NCI-H187 treated with DMSO at 0.1 percent for 48 hours (cell line): ENCODE results near the gene ZSWIM4.
"Not testable (repeated sequence)": the region's sequence is repeated elsewhere in the genome, so short reads cannot be mapped to it uniquely, and the experiment has no call there.

Experiments
- DNase-seq: peaks from one replicate; lab custom pipeline; 2025; lab: John Stamatoyannopoulos, UW

Gene ZSWIM4

DNA sequence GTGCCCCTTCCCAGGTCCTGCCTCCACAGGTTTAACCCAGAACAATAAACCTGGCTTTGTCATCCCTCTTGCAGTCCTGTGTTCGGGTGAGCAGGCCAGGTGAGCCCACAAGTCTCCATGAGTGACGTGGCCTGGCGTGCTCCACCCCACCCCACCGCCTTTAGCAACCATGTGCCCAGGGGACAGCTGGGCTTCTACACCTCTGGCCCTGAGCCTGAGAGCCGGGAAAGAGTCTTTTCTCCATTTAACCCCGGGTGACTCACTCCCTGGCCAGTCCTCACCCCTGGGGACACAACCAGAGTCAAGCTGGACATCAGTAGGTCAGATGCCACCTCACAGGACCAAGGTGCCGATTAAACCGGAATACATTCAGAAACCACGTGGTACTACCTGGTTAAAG lies 16.8 kb upstream of the ZSWIM4 start:
- DNase-seq: no peak

- DNase-seq: no peak
Observed at GRCh38 chr19:13778847-13779246, 16.4 kb upstream of the ZSWIM4 start.

- DNase-seq: not testable (repeated sequence)
Observed at GRCh38 chr19:13779794-13780193, 15.4 kb upstream of the ZSWIM4 start.

GRCh38 chr19:13781547-13781946 lies 13.7 kb upstream of the ZSWIM4 start:
- DNase-seq: no peak

DNA sequence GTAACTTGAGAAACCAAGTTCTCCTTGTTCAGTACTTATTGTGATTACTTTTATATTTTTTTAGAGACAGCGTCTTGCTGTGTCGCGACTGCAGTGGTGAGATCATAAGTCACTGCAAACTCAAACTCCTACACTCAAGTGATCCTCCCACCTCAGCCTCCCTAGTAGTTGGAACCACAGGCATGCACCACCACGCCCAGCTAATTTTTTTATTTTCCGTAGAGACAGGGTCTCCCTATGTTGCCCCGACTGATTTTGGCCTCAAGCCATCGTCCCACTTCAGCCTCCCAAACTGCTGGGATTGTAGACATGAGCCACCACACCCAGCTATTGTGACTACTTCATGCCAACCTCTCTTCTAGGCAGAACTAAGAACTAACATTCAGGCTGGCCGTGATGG lies 12.7 kb upstream of the ZSWIM4 start:
- no peak for DNase-seq

DNA sequence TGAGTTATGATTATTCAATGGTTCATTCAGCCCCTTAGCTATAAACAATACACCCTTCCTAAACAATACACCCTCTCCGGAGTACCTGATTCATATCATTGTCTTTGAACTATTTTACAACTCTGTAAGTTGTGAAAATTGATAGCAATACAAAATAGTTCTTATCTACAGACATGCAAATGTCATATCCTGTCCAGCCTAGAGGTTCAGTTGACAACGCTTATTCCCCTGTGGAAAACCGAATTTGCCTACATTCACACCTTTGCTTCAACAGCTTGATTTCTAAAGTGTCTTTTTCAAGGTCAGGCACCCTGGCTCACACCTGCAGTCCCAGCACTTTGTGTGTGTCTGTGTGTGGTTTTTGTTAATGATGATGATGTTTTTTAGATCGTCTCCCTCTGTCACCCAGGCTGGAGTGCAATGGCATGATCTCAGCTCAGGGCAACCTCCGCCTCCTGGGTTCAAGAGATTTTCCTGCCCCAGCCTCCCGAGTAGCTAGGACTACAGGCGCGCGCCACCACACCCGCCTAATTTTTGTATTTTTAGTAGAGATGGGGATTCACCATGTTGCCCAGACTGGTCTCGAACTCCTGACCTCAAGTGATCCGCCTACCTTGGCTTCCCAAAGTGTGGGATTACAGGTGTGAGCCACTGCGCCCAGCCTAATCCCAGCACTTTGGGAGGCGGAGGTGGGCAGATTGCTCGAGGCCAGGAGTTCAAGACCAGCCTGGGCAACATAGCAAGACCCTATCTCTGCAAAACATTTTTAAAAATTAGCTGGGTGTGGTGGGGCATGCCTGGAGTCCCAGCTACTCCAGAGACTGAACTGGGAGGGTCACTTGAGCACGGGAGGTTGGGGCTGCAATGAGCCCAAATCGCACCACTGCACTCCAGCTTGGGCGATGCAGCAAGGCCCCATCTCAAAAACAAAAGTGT lies 11.4 kb upstream of the ZSWIM4 start:
- no peak for DNase-seq

DNA sequence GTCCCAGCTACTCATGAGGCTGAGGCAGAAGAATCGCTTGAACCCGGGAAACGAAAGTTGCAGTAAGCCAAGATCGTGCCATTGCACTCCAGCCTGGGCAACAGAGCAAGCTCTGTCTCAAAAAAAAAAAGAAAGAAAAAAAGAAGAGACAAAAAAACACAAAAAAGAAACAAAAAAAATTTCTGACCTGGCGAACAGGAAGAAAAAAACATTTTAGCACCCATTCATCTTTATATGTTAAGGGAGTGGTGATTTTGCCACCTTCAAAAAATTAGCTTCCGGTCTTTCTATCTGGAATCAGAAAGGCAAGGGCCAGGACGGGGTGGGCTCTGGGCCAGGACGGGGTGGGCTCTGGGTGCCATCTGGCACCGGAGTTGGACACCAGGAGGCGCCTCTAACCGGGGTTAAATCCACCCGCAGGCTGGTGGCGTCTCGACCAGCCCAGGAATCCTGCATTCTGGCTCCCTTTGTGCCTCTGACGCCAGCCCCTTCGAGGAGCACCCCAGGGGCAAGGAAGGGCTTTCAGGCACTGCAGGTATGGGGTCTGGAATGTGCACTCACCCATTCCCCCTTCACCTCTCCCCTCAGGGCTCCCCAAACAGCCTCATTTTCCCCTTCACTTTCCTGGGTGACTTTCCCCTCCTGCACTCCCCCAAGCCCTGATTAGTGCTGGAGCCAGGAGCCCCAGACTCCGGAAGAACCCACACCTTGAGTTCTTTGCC lies 10.4 kb upstream of the ZSWIM4 start:
- no peak for DNase-seq

DNA sequence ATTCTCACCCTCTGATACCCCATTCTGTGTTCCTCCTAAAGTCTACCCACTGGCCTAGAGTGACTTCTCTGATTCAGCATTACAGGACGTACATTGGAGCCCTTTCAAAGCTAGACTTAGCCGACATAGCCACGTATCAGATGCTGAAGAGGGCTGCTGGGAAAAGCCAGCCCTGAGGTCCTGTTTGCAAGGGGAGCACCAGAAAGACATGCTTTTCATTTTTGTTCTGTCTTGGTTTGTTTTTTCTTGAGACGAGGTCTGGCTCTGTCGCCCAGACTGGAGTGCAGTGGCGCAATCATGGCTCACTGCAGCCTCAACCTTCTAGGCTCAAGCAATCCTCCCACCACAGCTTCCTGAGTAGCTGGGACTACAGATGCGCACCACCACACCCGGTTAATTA lies 6.3 kb upstream of the ZSWIM4 start:
- no peak for DNase-seq

DNA sequence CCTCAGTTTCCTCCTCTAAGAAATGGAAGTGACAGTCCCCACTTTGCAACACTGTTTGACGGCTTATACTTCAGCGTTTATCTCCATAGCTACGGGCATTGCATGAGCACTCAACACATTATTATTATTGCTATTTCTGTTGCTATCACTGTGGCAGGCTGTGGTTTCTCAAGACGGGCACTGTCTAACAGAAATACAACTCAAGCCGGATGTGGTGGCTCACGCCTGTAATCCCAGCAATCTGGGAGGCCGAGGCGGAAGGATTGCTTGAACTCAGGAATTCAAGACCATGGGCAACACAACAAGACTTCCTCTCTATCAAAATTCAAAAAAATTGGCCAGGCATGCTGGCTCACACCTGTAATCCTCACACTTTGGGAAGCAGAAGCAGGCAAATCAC lies 4.9 kb upstream of the ZSWIM4 start:
- DNase-seq: no peak

DNA sequence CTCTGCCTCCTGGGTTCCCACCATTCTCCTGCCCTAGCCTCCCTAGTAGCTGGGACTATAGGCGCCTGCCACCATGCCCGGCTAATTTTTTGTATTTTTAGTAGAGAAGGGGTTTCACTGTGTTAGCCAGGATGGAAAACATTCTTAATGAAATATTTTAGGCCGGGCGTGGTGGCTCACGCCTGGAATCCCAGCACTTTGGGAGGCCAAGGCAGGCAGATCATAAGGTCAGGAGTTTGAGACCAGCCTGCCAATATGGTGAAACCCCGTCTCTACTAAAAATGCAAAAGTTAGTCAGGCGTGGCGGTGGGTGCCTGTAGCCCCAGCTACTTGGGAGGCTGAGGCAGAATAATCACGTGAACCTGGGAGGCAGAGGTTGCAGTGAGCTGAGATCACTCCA lies 1.9 kb upstream of the ZSWIM4 start:
- DNase-seq: not testable (repeated sequence)

DNA sequence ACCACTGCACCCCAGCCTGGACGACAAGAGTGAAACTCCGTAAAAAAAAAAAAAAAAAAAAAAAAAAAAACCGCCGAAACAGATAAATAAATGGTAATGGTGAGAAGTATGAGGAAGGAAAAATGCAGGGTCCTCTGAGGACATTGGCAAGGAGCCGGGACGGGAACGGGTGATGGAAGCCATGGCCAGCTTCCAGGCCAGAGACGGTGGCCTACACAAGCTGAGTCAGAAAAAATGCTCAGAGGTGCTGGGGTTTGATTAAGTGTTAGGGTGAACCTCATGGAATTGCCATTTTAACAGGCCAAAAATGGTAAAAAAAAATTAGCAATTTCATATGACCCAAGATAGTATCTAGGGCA lies 866 bp upstream of the ZSWIM4 start:
- DNase-seq: no peak

DNA sequence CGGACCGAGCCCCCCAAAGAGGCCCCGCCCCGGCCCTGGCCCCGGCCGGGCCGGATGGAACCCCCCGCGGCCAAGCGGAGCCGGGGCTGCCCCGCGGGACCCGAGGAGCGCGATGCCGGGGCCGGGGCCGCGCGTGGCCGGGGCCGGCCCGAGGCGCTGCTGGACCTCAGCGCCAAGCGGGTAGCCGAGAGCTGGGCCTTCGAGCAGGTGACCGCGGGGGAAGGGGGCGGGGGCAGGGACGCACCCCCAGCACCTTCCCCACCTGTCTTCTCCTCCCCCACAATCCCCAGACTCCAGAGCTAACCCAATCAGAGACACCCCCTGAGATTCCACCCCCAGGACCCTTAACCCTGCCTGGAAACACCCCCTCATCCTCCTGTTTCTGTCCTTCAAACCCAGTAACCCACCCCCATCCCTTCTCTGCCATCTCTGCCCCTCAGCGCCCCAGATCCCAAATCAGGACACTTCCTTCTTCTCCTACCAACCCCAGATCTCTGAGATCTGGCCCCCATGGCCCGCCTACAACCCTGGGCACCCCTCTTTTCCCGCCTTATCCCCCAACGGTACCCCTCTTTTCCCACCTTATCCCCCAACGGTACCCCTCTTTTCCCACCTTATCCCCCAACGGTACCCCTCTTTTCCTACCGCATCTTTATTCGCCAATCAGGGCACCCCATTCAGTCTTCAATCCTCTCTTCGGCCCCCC lies 505 bp downstream of the ZSWIM4 start:
- no peak for DNase-seq

GRCh38 chr19:13796301-13797057 lies 1.2 kb downstream of the ZSWIM4 start:
- no peak for DNase-seq

DNA sequence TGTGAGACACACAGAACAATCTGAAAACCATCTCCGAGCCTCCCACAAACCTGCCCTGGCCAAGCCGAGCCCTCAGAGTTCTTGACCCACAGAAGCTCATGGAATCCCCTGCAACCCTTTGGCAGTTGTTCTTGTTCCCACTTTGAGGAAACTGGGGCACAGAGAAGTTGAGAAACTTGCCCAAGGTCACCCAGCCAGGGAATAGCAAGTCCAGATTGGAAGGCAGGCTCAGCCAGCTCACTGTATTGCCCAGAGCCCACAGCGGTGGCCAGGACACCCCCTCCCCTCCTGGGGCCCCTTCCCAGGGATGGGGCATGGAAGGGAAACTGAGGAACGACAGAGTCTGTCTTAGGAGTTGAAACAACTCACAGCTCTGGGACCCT lies 1.8 kb downstream of the ZSWIM4 start:
- no peak for DNase-seq

GRCh38 chr19:13797870-13798269 lies 2.6 kb downstream of the ZSWIM4 start:
- no peak for DNase-seq

DNA sequence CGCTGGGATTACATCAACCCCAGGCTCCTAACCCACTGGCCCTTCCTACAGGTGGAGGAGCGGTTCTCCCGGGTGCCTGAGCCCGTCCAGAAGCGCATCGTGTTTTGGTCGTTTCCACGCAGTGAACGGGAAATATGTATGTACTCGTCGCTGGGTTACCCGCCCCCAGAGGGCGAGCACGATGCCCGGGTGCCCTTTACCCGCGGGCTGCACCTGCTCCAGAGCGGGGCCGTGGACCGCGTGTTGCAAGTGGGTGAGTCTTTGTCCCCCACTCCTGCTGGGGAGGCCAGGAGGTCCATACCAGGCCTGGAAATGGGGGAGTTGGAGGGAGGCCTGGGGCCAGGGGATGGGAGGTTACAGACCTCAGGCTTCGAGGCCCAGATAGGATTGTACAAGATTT lies 4.4 kb downstream of the ZSWIM4 start:
- no peak for DNase-seq

DNA sequence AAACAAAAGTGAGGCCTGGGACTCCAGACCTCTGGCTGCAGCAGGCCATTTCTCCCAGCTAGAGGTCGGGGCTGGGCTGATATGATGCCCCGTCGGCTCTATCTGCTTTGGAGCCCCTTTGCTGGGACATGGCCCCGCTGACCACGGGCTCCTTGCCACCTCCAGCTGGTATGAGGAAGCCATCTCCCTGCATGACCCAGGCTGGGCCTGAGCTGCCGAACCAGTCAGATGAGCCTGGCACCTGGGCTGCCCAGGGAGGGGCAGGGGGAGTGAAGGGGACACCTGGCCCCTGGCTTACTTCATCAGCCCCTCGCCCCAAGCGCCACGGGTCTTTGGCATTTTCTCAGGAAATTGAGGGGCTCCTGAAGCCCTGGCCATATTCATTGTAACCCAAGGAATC lies 7.8 kb downstream of the ZSWIM4 start:
- DNase-seq: no peak

GRCh38 chr19:13804830-13805683 lies 9.8 kb downstream of the ZSWIM4 start:
- DNase-seq: no peak

- no peak for DNase-seq
Observed at GRCh38 chr19:13806728-13807127, 11.5 kb downstream of the ZSWIM4 start.

DNA sequence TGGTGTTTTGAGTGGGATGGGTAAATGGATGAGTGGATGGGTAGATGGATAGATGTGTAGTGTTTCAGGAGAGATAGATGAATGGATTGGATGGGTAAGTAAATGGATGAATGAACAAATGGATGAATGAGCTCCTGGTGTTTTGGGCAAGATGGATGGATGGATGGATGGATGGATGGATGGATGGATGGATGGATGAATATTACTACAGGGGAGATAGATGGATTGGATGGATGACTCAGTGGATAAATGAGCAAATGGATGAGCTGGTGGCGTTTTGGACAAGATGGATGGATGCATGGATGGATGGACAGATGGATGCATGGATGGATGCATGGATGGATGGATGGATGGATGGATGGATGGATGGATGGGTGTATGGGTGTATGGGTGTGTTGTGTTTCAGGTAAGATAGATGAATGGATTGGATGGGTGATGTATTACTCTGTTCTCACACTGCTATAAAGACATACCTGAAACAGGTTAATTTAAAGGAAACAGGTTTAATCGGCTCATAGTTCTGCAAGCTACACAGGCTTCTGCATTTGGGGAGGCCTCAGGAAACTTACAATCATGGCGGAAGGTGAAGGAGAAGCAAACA lies 12.3 kb downstream of the ZSWIM4 start:
- no peak for DNase-seq

- DNase-seq: no peak
Observed at GRCh38 chr19:13808856-13809255, 13.6 kb downstream of the ZSWIM4 start.
